Left ventricle myocardium inferior (tissue), 1 donor: ENCODE results near the gene RANBP17. TPM values are rescaled to one million over a fixed set of nuclear protein-coding genes. Genes with fewer than 3 reads are reported as not detected.

Experiments
- DNase-seq: peaks from one replicate; pipeline ENCODE4 v3.0.0-alpha.2; 2020
- H3K27ac ChIP-seq: fragments of 200-600 bp; replicated peaks from 2 replicates; pipeline ENCODE4 v1.8.0; 2021
- H3K27me3 ChIP-seq: fragments of 200-600 bp; 2 replicates; pipeline ENCODE4 v1.8.0; 2021; ENCODE audit warnings: low read depth
- H3K36me3 ChIP-seq: fragments of 200-600 bp; 2 replicates; pipeline ENCODE4 v1.8.0; 2021
- H3K4me1 ChIP-seq: fragments of 200-600 bp; 2 replicates; pipeline ENCODE4 v1.8.0; 2021
- H3K4me3 ChIP-seq: fragments of 200-600 bp; 2 replicates; pipeline ENCODE4 v1.8.0; 2021; ENCODE audit warnings: mild to moderate bottlenecking, moderate library complexity
- H3K9me3 ChIP-seq: fragments of 200-600 bp; replicated peaks from 2 replicates; pipeline ENCODE4 v1.8.0; 2021
- intact Hi-C: fragments of 100-400 bp; cut with micrococcal nuclease; formaldehyde crosslinking; loops from one replicate; pipeline ENCODE4 v1.11.0; 2022
- long read RNA-seq: library from polyadenylated mRNA; unstranded; transcript quantifications from one replicate; pipeline ENCODE4 v2.0.0, GENCODE V29; 2021
- total RNA-seq: library from RNA; stranded (reverse); fragmentation: NEBNext Ultra II Directional; extraction: Animal tissue kit (Norgen Biotek cat#: 25700); gene quantifications from one replicate; pipeline ENCODE4 v1.2.1, GENCODE V29; 2021
- TF ChIP-seq, protein P1 (sequence below): fragments of 200-600 bp; IDR thresholded peaks from 2 replicates; pipeline ENCODE4 v1.8.0; 2021; ENCODE audit warnings: antibody characterized with exemption, mild to moderate bottlenecking, borderline replicate concordance
- donor health status: DM: no; HTN: yes; CAD: no; lungs with severe emphysema.

The RANBP17 gene
- 6.5 TPM for total RNA-seq
- long read RNA-seq, partial matches to known transcripts: 1 of 2 reads
- long read RNA-seq, other reads (novel, unspliced or antisense): 1 of 2 reads

DNA sequence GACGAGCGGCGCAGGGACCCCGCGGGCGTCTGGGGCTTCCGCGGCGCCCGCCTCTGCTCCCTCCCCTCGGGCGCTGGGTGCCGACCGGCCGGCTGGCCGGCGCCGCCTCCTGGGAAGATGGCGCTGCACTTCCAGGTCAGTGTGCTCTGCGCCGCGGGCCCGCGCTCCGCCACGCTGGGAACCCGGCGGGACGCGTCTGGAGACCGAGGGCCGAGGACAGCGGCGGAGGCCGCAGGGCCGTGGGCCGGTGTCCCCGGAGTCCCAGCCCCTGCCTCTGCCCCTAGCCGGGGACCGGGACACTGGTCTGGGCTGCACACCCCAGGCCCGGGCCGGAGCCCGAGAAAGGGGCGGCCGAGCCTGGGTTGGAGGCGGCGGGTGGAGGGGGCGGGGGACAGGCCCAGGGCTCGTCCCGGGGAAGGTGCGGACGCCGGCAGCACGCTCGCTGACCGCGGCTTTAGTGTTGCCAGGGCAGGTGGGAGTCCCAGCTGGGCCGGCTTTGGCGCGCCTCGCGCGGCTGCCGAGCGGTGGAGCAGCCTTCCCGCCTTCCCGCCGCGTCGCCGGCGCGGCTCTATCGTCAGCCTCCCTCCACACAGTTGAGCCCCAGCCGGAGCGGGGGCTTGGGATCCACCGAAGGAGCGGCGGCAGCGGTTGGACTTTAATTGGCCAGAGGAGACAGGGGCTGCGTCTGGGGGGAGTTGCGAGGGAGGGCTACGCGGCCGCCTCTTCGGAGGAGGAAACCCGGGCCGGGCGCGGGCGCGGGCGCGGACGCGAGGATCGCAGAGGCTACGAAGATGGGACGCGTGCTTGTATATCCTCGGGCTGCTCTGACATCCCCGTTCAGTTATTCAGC lies at the start of gene RANBP17:
Gene RANBP17, plus strand, starts transcription at position 102 of the 850 bp plus-strand sequence.
- Histone ChIP-seq H3K4me3 (peak within 1 kb of the TSS; percentile 75), H3K4me1 (peaks cover 16% of the 10 kb centered on the region), H3K9me3 (peaks cover 27% of the 10 kb centered on the region), H3K27me3 (peaks cover 24% of the 10 kb centered on the region), H3K36me3 (no peaks in the 10 kb centered on the region), H3K27ac (peak within 1 kb of the TSS; percentile 55)
- TF ChIP-seq, protein P1, sequence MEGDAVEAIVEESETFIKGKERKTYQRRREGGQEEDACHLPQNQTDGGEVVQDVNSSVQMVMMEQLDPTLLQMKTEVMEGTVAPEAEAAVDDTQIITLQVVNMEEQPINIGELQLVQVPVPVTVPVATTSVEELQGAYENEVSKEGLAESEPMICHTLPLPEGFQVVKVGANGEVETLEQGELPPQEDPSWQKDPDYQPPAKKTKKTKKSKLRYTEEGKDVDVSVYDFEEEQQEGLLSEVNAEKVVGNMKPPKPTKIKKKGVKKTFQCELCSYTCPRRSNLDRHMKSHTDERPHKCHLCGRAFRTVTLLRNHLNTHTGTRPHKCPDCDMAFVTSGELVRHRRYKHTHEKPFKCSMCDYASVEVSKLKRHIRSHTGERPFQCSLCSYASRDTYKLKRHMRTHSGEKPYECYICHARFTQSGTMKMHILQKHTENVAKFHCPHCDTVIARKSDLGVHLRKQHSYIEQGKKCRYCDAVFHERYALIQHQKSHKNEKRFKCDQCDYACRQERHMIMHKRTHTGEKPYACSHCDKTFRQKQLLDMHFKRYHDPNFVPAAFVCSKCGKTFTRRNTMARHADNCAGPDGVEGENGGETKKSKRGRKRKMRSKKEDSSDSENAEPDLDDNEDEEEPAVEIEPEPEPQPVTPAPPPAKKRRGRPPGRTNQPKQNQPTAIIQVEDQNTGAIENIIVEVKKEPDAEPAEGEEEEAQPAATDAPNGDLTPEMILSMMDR: no peak
- intact Hi-C loops: no loop called here
- DNase-seq: peak; percentile 16

GRCh38 chr5:170813231-170813630 lies 48.6 kb upstream of the RANBP17 start:
- intact Hi-C loops: no loop called here
- TF ChIP-seq, protein P1: no peak
- Histone ChIP-seq H3K27me3 (peaks cover 14% of the 10 kb centered on the region), H3K4me1 (no peaks in the 10 kb centered on the region), H3K4me3 (no peak overlapping the region), H3K36me3 (no peaks in the 10 kb centered on the region), H3K9me3 (no peaks in the 10 kb centered on the region), H3K27ac (no peak overlapping the region)
- DNase-seq: no peak

GRCh38 chr5:170817195-170817594 lies 44.6 kb upstream of the RANBP17 start:
- Histone ChIP-seq H3K4me3 (no peak overlapping the region), H3K4me1 (no peaks in the 10 kb centered on the region), H3K36me3 (no peaks in the 10 kb centered on the region), H3K9me3 (no peaks in the 10 kb centered on the region), H3K27me3 (peaks cover 10% of the 10 kb centered on the region), H3K27ac (no peak overlapping the region)
- no peak for DNase-seq
- intact Hi-C loops: no loop called here
- TF ChIP-seq, protein P1: no peak

- Histone ChIP-seq H3K27ac (no peak overlapping the region), H3K4me3 (no peak overlapping the region), H3K27me3 (peaks cover 10% of the 10 kb centered on the region), H3K9me3 (no peaks in the 10 kb centered on the region), H3K36me3 (no peaks in the 10 kb centered on the region), H3K4me1 (no peaks in the 10 kb centered on the region)
- intact Hi-C loops: no loop called here
- TF ChIP-seq, protein P1: no peak
- DNase-seq: no peak
These were observed 43.6 kb upstream of the RANBP17 start for GRCh38 chr5:170818232-170818631.

DNA sequence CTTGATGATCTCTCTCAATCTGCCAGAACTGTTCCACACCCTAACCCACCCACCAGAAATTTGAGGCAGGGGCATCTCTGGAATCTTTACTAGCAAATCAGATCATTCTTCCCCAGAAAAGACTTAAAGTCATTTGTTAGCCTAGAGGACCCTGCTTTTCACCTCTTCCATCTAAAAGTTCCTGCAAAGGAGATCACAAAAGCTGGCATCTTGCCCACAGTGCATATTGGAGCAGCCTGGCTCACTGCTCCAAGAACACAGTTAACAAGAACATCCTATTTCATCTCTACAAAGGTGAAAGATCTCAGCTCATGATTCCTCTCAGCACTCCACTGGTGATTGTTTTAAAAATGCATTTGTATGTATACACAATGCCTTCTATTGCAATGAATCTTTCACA lies 42.0 kb upstream of the RANBP17 start:
- Histone ChIP-seq H3K27me3 (peaks cover 3% of the 10 kb centered on the region), H3K9me3 (no peaks in the 10 kb centered on the region), H3K36me3 (no peaks in the 10 kb centered on the region), H3K4me3 (no peak overlapping the region), H3K4me1 (no peaks in the 10 kb centered on the region), H3K27ac (no peak overlapping the region)
- TF ChIP-seq, protein P1: no peak
- intact Hi-C loops: no loop called here
- DNase-seq: no peak
